Measurements from ENCODE around the gene CIAPIN1.
"Not testable (repeated sequence)": the region's sequence is repeated elsewhere in the genome, so short reads cannot be mapped to it uniquely, and the experiment has no call there.

CIAPIN1 gene

GRCh38 chr16:57439947-57440346, 7.2 kb downstream of the CIAPIN1 start:
- not testable (repeated sequence) for FAIRE-seq

GRCh38 chr16:57435838-57436237, 11.3 kb downstream of the CIAPIN1 start:
- FAIRE-seq: no peak

- FAIRE-seq: no peak
Observed at GRCh38 chr16:57434003-57434402, 13.2 kb downstream of the CIAPIN1 start.

GRCh38 chr16:57432989-57433388, 14.2 kb downstream of the CIAPIN1 start:
- FAIRE-seq: no peak

GRCh38 chr16:57432505-57432904, 14.7 kb downstream of the CIAPIN1 start:
- no peak for FAIRE-seq

GRCh38 chr16:57430955-57431354, 16.2 kb downstream of the CIAPIN1 start:
- no peak for FAIRE-seq

- no peak for FAIRE-seq
Observed at GRCh38 chr16:57427824-57428223, 19.4 kb downstream of the CIAPIN1 start.

GRCh38 chr16:57427307-57427706, 19.9 kb downstream of the CIAPIN1 start:
- no peak for FAIRE-seq

- no peak for FAIRE-seq
Observed at GRCh38 chr16:57426356-57426755, 20.8 kb downstream of the CIAPIN1 start.

GRCh38 chr16:57424583-57424982, 22.6 kb downstream of the CIAPIN1 start:
- no peak for FAIRE-seq

GRCh38 chr16:57423152-57423551, 24.0 kb downstream of the CIAPIN1 start:
- no peak for FAIRE-seq

GRCh38 chr16:57422026-57422944, 24.9 kb downstream of the CIAPIN1 start:
- no peak for FAIRE-seq

GRCh38 chr16:57419506-57419905, 27.7 kb downstream of the CIAPIN1 start:
- no peak for FAIRE-seq

GRCh38 chr16:57416084-57416483, 31.1 kb downstream of the CIAPIN1 start:
- no peak for FAIRE-seq

GRCh38 chr16:57413733-57414132, 33.5 kb downstream of the CIAPIN1 start:
- no peak for FAIRE-seq

- no peak for FAIRE-seq
Observed at GRCh38 chr16:57413301-57413730, 33.9 kb downstream of the CIAPIN1 start.

GRCh38 chr16:57412584-57412983, 34.6 kb downstream of the CIAPIN1 start:
- FAIRE-seq: no peak

- FAIRE-seq: no peak
Observed at GRCh38 chr16:57411362-57411976, 35.7 kb downstream of the CIAPIN1 start.

GRCh38 chr16:57409870-57410587, 37.2 kb downstream of the CIAPIN1 start:
- no peak for FAIRE-seq

- FAIRE-seq: no peak
Observed at GRCh38 chr16:57409065-57409464, 38.1 kb downstream of the CIAPIN1 start.

GRCh38 chr16:57407521-57408353, 39.4 kb downstream of the CIAPIN1 start:
- no peak for FAIRE-seq

GRCh38 chr16:57406881-57407280, 40.3 kb downstream of the CIAPIN1 start:
- no peak for FAIRE-seq

GRCh38 chr16:57405097-57405496, 42.1 kb downstream of the CIAPIN1 start:
- FAIRE-seq: no peak

Measured in islet of Langerhans (tissue), 1 donor.